GM21786 (cell line): ENCODE results near the gene GNE.
A peak's percentile ranks its signal among the peaks of the same experiment; 100 is the strongest.
"Not testable (repeated sequence)": the region's sequence is repeated elsewhere in the genome, so short reads cannot be mapped to it uniquely, and the experiment has no call there.

Experiments
- ATAC-seq: cut with Tn5 transposase; IDR thresholded peaks from one replicate; pipeline ENCODE4 v1.9.1; 2021; ENCODE audit not compliant: unreplicated experiment

GNE gene

DNA sequence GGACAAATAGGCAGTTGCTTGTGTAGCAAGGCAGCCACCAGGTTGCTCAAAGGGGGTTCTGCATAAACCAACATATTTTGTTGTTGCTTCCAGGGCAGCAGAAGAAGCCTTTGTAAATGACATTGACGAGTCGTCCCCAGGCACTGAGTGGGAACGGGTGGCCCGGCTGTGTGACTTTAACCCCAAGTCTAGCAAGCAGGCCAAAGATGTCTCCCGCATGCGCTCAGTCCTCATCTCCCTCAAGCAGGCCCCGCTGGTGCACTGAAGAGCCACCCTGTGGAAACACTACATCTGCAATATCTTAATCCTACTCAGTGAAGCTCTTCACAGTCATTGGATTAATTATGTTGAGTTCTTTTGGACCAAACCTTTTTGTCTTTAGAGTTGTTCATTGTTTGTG lies 46.7 kb downstream of the GNE start:
- ATAC-seq = no peak

DNA sequence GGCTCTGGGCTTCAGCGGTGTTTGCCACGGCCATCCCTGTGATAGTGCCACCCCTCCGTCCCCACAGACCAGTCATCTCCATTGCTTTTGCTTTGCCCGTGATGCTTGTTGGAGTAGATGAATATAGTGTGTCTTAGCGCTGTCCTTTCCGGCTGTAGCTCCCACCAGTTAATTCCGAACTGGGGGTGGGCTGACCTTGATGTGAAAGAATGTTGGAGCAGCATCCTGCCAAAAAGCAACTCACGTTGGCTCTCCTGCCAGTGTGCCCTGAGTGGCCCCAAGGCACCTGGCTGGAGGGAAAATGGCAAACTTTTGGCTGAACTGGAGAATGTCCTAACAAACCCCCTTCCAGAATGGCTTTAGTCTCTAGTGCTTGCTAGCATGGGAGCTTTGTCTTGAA lies 47.5 kb downstream of the GNE start:
- ATAC-seq = no peak

DNA sequence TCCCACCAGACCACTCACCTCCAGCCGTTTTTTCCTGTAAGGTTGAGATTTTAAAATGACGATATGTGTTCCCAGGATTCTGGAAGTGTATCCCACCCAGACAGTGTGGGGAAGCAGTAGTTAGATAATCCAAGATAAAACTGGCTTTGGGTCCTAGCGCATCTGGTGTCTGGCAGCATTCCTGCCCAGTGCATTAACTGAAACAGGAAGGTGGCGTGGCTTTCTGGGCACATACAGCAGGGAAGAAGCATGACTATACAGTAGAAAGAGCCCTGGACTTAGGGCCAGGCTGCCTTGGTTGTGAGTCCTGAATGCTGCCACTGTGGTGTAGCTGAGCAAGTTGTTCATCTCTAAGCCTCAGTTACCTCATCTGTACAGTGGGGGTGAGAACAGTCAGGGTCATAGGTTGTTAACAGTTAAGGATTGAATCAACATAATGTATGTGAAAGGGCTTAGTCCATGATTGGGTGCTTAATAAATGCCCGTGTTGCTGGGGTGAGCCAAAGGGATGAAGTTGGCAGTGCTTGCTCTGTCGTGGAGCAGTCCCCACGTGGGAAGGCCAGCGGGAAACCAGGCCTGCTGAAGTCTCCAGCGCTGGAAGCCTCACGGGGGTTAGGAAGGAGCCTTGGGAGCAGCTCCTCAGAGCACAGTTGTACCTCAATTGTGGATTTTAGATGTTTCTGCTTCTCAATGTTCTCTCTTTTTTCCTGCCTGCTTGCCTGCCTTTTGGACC lies 49.6 kb downstream of the GNE start:
- ATAC-seq = no peak

DNA sequence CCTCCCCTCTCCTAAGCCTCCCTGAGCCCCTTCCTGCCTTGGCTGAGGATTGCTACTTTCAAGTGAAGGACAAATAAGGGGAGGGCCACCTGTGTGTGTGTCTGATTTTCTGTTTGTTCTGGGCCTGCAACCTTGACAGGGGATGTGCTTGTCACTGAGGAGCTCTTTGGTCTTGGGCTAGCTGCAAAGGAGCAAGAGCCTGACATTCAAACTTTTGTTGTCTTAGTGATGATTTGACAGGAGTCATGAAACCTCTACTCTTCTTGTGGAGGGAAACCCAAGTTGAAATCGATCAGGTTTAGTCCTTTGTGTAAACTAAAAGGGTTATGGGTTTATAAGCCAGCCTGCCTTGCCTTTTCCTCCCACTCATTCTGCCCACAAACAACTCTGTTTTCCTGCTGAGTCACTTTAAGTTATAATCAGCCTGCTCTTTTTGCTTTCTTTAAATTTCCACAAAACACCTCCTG lies 50.7 kb downstream of the GNE start:
- ATAC-seq = no peak

DNA sequence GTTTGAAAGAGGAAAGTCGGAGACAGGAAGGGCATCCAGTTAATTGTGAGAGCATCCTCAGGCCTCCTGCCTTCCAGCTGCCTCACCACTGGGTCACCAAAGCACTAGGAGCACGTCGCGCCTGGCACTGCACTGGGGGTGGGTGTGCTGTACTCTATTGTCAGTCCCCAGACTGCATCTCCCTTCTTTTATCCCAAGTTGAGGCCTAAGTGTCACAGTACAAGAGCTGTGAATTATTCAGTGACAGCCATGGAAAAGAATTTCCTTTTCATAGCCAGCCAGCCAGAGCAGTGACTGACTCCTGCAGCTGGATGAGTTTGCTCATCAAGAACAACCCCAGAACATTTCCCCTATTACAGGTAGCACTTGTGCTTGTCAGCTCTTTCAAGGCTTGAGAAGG lies 51.2 kb downstream of the GNE start:
- no peak for ATAC-seq

DNA sequence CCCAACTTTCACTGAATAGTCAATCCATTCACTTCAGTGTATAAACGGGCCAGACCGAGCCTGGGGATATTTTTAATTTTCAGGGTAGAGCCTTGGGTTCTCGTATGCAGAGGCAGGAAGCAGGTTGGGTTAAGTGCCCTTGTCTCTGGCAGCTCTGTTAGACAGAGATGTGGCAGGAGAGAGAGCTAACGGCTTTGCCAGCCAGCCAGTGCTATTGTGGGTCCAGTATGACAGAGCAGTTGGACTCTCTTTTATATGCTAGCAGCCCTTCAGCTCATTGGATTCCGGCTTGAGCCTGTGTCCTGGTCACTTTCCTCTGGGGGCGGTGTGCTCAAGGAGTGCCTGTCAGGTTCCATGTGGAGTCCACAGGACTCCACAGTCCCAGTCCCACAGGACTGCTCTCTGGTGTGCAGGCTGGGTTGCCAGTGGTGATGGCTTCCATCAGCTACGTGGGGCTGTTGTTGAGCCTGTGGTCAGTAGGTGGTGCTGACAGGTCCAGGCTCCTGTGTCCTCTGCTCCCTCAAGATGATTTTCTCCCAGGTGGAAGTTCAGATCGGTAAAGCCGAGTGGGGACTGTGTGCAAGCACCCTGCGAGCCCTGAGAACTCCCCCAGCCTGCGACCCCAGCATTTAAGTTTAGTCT lies 53.2 kb downstream of the GNE start:
- ATAC-seq = no peak

DNA sequence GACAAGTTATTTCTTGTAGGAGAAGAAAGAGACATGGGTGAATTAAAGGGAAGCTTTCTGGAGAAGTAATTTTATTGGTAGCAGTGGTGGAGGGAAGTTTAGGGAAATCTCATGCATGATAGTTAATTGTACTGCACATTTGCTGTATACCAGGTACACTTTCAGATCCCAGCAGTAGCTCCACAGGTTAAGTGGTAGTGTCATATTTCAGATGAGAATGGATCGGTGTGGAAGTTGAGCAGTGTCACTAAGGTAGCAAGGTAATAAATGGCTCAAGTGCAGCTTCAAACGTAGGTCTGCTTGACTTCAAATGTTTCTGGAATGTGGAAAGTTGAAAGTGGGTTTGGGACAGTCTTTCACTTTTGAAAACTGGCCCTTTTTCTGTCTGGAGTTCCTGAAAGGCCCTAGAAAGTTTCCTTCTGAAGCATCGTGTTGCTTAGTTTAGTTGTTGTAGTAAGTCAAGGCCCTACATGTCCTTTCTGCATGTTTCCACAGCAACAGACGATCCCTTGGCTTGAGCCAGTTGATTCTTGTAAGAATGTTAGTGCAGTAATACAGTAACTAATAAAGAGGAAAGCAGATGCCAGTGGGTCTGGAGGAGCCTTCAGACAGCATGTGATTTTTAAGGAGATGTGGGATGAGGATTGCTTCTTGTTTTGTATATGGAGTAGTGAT lies 63.8 kb downstream of the GNE start:
- no peak for ATAC-seq

DNA sequence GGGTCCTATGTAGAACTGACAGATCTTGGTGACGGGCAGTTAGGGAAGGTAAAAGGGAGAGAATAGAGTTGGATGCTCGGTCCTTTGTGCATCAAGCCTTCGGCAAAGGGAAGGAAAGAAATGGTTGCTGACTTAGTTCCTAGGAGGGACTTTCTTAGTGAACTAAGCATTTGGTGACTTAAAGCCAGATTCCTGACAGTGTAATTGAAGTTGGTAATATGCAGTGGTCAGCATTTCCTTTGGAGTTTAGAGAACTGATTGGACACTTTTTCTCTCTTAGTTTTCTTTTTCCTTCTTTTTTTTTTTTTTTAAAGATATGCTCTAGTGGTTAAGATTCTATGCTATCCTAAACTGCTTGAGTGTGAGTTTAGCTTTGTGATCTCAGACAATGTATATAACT lies 65.2 kb downstream of the GNE start:
- ATAC-seq = no peak

DNA sequence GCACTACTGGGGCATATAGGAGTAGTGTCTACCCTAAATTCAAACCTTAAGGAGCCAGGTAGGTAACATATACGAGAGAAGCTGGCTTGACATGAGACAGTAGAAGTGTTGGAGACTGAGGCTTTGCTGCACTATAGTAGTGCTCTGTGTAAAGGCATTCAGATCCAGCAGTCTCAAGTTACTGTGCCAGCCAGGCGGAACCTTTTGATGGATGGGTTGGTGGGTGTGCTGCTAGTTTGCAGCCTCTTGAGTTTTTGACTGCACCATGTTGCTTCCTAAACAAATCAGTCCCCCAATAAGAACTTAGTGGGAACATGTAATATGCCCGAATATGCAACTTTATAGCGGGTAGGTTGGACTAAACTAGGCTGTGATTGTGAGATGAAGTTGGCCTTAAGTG lies 66.1 kb downstream of the GNE start:
- ATAC-seq = no peak

DNA sequence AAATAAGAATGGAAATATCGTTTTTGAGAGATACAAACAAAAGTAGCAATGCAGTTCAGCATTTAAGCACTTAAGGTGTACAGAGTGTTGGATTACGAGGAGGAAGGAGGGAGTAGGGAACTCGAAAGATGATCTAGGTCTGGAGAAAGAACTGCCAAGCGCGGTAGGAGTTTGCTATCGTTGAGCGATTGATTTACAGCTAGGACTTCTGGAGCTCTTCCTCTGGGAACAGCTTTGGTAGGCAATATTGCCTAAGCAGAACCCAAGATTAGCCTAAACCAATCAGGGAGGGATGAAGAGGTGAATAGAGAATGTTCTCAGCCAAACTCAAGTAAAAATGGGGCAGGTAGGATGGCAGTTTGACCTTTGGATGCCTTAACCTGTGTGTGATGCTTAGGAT lies 66.6 kb downstream of the GNE start:
- no peak for ATAC-seq

DNA sequence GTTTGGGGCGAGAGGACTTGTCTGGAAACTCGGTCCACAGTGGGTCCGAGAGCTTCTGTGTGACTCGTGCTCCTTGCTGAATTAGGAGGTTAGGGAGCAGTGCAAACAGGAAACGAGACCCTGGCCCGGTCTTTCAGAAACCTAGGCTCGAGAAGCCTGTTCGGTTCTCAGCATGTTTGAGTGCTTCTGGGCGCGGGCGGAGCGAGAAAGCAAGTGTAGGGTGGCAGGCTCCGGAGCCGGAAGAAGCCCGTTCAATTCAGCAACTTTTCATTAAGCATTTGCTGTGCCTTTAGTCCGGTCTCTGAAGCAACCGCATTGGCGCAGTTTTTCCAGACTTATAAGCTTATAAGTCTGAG lies 67.0 kb downstream of the GNE start:
- peak; percentile 10 for ATAC-seq

DNA sequence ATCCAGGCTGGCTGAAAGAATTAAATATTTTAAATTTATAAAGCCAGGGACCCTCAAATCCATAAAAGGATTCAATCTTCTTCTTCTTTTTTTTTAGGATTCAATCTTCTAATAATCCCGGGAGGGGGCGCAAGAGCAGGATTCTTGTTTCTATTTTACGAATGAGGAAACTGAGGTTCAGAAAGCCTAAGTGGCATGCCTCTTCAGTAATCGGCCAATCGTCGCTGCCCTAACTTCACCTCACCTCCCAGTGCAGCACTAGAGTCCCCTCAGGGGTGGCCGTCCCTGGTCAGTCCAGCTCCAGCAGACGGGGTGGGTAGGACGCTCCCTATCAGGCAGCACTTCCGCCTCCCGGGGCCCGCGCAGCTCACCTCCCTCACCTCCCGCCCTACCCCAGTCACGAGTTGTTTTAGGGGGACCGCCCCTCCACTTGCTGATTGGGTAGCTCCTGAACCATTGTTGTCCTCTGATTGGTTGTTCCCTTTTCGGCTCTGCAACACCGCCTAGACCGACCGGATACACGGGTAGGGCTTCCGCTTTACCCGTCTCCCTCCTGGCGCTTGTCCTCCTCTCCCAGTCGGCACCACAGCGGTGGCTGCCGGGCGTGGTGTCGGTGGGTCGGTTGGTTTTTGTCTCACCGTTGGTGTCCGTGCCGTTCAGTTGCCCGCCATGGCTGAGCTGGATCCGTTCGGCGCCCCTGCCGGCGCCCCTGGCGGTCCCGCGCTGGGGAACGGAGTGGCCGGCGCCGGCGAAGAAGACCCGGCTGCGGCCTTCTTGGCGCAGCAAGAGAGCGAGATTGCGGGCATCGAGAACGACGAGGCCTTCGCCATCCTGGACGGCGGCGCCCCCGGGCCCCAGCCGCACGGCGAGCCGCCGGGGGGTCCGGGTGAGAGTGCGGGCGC lies 67.6 kb downstream of the GNE start, which contains the start of gene CLTA:
CLTA (plus strand) TSS at position 534 of the 902 bp plus-strand sequence; CDS start at position 670, 136 bp downstream.
- peak; percentile 95 for ATAC-seq

DNA sequence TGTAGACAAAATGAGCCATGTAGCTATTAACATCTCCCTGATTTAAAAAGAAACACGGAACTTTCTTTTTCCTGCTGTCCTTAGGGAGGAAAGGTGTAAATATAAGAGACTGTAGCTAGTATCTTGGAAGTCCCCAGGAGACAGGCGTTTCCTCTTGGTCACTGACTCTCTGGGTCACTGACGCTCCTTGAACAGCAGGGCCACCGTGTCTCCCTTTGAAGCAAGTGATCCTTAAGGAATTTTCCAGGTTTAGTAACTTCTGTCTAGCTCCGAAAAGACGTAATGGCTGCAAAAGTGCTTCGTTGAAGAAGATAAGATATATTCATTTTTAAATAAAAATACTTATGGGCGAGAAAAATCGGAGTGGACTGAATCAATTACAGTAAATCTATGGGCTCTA lies 68.3 kb downstream of the GNE start:
- no peak for ATAC-seq

DNA sequence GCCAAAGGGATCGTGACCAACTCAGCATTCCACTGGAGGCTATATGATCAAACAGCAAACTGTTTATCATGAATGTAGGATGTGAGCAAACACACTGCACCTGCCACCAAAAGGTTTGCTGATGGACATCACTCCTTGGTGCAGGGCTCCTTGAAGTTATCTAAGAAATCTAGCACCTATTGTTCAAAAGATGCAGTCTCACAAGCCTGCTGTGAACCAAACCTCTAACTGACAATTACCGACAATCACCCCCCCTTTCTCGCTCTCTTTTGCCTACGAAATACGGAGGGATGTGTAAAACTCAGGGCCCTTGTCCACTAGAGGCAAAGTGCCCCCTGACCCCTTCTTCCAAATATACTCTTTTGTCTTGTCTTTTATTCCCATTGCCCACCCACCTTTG lies 70.0 kb downstream of the GNE start:
- no peak for ATAC-seq

DNA sequence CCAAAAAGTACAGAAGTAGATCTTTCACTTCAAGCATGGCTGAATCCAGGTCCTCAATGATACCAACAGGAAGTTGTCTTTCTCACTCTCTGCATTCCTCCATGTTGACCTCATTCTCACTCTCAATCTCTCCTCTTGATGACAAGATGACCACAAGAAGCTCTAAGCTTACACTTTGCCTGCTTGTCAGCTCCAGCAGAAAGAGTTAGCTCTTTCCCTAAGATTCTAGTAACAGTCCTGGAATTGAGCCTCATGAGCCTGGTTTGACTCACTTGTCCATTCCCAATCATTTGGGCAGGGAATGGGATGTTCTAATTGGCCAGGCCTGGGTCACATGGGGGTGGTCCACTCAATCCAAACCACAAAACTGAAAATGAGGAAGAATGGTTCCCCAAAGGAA lies 70.8 kb downstream of the GNE start:
- ATAC-seq = no peak

DNA sequence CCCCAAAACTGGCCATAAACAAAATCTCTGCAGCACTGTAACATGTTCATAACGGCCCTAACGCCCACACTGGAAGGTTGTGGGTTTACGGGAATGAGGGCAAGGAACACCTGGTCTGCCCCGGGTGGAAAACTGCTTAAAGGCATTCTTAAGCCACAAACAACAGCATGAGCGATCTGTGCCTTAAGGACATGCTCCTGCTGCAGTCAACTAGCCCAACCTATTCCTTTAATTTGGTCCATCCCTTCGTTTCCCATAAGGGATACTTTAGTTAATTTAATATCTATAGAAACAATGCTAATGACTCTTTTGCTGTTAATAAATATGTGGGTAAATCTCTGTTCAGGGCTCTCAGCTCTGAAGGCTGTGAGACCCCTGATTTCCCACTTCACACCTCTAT lies 78.0 kb downstream of the GNE start:
- not testable (repeated sequence) for ATAC-seq

DNA sequence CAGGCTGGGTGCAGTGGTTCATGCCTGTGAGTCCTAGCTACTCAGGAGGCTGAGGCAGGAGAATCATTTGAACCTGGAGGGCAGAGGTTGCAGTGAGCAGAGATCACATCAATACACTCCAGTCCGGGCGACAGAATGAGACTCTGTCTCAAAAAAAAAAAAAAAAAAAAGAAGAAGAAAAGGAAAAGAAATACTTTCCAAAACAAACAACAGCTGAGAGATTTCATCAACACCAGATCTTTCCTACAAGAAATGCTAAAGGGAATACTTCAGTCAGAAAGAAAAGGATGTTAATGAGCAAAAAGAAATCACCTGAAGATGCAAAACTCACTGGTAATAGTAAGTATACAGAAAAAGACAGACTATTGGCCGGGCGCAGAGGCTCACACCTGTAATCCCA lies 80.7 kb downstream of the GNE start:
- no peak for ATAC-seq

DNA sequence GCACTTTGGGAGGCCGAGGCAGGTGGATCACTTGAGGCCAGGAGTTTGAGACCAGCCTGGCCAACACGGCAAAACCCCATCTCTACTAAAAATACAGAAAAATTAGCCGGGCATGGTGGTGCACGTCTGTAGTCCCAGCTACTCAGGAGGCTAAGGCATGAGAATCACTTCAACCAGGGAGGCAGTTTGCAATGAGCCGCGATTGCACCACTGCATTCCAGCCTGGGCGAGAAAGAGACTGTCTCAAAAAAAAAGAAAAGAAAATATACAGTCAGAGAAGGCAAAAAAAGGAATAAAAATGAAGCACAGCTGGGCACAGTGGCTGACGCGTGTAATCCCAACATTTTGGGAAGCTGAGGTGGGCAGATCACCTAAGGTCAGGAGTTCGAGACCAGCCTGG lies 81.8 kb downstream of the GNE start:
- not testable (repeated sequence) for ATAC-seq

DNA sequence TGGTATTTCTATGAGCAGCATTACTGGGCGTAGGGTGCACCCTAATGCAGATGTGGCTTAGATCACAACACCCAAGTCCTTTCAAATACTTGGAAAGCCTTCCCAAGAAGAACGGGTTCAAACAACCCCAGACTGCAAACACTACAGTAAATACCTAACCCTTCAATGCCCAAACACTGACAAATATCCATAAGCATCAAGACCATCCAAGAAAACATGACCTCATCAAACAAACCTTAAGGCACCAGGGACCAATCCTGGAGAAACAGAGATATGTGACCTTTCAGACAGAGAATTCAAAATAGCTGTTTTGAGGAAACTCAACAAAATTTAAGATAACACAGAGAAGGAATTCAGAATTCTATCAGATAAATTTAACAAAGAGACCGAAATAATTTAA lies 83.0 kb downstream of the GNE start:
- ATAC-seq = not testable (repeated sequence)

DNA sequence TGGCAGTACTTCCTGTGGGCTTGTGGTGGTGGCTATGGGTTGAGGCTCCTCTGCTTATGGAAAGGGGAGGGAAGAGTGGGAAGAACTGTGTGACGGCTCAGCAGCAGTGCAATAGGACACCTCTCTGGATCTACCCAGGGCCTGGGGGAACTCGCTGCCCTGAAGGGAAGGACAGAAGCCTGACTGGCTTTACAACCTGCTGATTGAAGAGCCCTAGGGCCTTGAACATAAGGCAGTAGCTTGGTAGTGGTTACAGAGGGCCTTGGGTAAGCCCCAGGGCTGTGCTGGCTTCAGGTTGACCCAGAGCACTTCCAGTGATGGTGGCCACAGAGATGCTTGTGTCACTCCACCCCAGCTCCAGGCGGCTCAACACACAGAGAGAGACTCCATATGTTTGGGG lies 83.5 kb downstream of the GNE start:
- ATAC-seq = no peak

DNA sequence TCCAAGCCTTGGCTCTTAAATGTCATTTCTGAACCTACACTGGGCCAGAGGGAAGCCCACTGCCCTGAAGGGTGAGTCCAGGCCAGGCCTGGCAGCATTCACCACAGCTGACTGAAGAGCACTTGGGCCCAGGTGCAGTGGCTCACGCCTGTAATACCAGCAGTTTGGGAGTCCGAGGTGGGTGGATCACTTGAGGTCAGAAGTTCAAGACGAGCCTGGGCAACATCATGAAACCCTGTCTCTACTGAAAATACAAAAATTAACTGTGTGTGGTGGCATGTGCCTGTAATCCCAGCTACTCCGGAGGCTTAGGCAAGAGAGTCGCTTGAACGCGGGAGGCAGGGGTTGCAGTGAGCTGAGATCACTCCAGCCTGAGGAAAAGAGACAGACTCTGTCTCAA lies 84.0 kb downstream of the GNE start:
- ATAC-seq = no peak
